Neutrophil (primary cell): ENCODE measurements around the gene PKM.
A peak's percentile ranks its signal among the peaks of the same experiment; 100 is the strongest.

Experiments
- H3K27ac ChIP-seq: fragments of 200-600 bp; sonication (generic); 2 replicates; pipeline ENCODE4 v1.5.1; 2016; ENCODE audit warnings: mild to moderate bottlenecking, moderate library complexity
- H3K27me3 ChIP-seq: fragments of 200-600 bp; sonication (generic); 2 replicates; pipeline ENCODE4 v1.6.0; 2016; ENCODE audit warnings: mild to moderate bottlenecking
- H3K36me3 ChIP-seq: fragments of 200-600 bp; sonication (generic); 2 replicates; pipeline ENCODE4 v1.5.1; 2017
- H3K4me1 ChIP-seq, 2 experiments: fragments of 200-600 bp in 1 of 2; sonication (generic) in 1 of 2; 1 replicate in 1 of 2; 2 replicates in 1 of 2; pipeline versions ENCODE4 v1.5.1 to v1.6.1; 2013 to 2016; ENCODE audit warnings: low read depth in 1 of 2, low read length in 1 of 2, mild to moderate bottlenecking in 1 of 2, moderate library complexity in 1 of 2; ENCODE audit not compliant: control insufficient read depth in 1 of 2, insufficient read depth in 1 of 2
- H3K4me3 ChIP-seq, 2 experiments: fragments of 200-600 bp in 1 of 2; sonication (generic) in 1 of 2; 1 replicate in 1 of 2; 2 replicates in 1 of 2; pipeline ENCODE4 v1.5.1; 2013 to 2016; ENCODE audit warnings: low read depth in 1 of 2, low read length in 1 of 2, mild to moderate bottlenecking in 1 of 2, moderate library complexity in 1 of 2
- H3K9me3 ChIP-seq: fragments of 200-600 bp; sonication (generic); 2 replicates; pipeline ENCODE4 v1.5.1; 2016
- TF ChIP-seq, protein P1 (sequence below): fragments of 200-600 bp; sonication (generic); IDR thresholded peaks from 2 replicates; pipeline ENCODE4 v1.5.1; 2016; ENCODE audit warnings: antibody characterized with exemption

PKM gene

DNA sequence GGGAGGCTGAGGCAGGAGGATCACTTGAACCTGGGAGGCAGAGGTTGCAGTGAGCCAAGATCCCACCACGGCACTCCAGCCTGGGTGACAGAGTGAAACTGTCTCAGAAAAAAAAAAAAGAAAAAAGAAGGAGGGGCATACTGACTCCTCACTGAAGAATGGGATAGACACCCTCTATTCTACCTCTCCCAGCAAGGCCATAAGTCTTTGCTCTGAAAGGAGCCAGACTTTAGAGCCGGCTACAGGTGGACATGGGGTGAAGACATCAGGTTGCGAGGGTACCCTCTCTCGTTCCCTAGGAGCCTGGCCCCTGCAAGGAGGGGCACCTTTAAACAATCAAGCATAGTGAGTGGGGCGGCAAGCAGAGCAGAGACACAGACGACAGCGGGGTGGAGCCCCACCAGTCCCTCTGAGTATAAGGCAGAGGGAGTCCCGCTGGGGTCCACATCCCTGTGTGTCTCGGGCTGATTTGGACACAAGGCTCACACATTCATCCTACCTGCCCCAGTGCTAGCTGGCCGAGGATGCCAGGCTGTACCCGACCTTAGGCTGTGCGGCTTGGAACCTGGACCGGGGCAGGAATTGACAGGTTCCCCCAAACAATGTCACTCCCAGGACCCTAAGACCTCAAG, 34.5 kb downstream of the PKM start:
- H3K9me3 ChIP-seq, result no peaks in the 10 kb centered on the region
- H3K27ac ChIP-seq, result no peak overlapping the region
- H3K27me3 ChIP-seq, result peaks cover 39% of the 10 kb centered on the region
- peaks cover 36% of the 10 kb centered on the region for H3K36me3 ChIP-seq
- no peak overlapping the region for H3K4me3 ChIP-seq
- H3K4me1 ChIP-seq, result peaks cover 24 to 25% of the 10 kb centered on the region in 2 experiments
- TF ChIP-seq, protein P1, sequence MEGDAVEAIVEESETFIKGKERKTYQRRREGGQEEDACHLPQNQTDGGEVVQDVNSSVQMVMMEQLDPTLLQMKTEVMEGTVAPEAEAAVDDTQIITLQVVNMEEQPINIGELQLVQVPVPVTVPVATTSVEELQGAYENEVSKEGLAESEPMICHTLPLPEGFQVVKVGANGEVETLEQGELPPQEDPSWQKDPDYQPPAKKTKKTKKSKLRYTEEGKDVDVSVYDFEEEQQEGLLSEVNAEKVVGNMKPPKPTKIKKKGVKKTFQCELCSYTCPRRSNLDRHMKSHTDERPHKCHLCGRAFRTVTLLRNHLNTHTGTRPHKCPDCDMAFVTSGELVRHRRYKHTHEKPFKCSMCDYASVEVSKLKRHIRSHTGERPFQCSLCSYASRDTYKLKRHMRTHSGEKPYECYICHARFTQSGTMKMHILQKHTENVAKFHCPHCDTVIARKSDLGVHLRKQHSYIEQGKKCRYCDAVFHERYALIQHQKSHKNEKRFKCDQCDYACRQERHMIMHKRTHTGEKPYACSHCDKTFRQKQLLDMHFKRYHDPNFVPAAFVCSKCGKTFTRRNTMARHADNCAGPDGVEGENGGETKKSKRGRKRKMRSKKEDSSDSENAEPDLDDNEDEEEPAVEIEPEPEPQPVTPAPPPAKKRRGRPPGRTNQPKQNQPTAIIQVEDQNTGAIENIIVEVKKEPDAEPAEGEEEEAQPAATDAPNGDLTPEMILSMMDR, result no peak

DNA sequence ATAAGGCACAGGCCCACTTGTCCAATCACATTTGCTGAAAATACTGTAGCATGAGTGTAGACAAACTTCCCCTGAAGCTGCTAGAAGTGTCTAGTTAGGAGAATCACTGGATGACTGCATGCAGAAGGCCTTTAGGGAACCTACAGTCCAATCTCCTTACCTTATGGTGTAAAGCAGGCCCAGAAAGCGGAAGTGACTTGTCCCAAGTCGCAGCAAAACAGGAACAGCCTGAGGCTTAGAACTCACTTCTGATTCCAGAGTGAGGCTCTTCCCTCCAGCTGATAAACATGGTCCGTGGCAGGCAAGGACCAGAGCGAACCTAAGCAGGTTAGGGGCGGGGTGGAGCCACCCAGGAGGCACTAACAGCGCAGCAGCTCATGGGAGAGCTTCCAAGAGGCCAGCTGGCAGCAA, 35.9 kb downstream of the PKM start:
- H3K9me3 ChIP-seq, result no peaks in the 10 kb centered on the region
- peak overlapping the region; percentile 25 to 36 for H3K4me3 ChIP-seq
- peaks cover 22% of the 10 kb centered on the region for H3K36me3 ChIP-seq
- H3K4me1 ChIP-seq, result peaks cover 24 to 25% of the 10 kb centered on the region in 2 experiments
- H3K27me3 ChIP-seq, result peaks cover 53% of the 10 kb centered on the region
- TF ChIP-seq, protein P1, result no peak
- H3K27ac ChIP-seq, result peak overlapping the region; percentile 73

DNA sequence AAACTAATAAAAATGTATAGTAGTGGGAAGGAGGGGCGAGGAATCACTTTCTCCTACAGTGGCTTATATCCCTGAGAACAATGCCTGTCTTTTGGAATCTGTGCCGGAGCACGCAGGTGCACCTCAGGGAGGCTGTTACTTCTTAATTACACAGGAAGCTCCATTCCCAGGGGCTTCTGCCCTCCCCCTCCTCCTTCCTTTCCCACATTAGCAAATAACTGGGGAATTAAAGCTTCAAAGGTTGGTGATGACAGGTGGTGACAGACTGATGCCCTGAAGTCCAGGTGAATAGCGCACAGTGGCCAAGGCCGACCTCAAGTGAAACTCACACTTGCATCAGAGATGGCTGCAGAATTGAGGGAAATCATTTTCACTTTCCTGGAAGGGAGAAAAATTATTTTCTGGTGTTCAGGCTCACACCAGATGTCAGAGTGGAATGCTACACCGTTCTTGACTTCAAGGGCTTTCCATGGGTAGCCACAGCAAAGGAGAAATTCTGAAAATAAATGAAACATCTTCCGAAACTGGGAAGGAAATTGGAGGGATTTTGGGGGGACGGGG, 37.1 kb downstream of the PKM start:
- Histone ChIP-seq H3K36me3 (peaks cover 10% of the 10 kb centered on the region), H3K27ac (no peak overlapping the region), H3K4me3 (no peak overlapping the region), H3K4me1 (peaks cover 24 to 25% of the 10 kb centered on the region in 2 experiments), H3K9me3 (no peaks in the 10 kb centered on the region), H3K27me3 (peaks cover 65% of the 10 kb centered on the region)
- TF ChIP-seq, protein P1, result no peak

DNA sequence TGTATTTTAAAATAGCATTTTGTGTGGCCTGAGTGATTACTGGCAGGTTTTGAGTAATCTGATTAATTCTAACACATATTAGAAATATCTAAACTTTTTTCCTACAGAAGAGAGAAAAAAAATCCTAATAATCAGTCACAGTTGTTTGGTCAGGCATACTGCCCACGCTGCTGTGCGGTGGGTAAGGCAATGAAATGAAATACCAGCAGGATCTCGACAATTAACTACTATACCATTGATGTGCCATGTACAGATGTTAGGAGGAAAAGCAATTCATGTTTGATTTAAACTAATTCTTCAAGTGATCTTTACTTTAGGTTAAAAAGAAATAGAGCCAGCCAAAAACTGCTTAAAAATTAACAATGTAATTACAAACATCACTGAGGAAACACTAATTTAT, 38.6 kb downstream of the PKM start:
- Histone ChIP-seq H3K4me3 (no peak overlapping the region), H3K9me3 (no peaks in the 10 kb centered on the region), H3K27ac (no peak overlapping the region), H3K4me1 (peaks cover 19 to 20% of the 10 kb centered on the region in 2 experiments), H3K36me3 (no peaks in the 10 kb centered on the region), H3K27me3 (peaks cover 64% of the 10 kb centered on the region)
- TF ChIP-seq, protein P1, result no peak

GRCh38 chr15:72189250-72189902, 41.6 kb downstream of the PKM start:
- H3K27me3 ChIP-seq, result peaks cover 78% of the 10 kb centered on the region
- H3K27ac ChIP-seq, result no peak overlapping the region
- no peak overlapping the region for H3K4me3 ChIP-seq
- no peaks in the 10 kb centered on the region for H3K36me3 ChIP-seq
- H3K9me3 ChIP-seq, result no peaks in the 10 kb centered on the region
- TF ChIP-seq, protein P1, result no peak
- no peaks in the 10 kb centered on the region for H3K4me1 ChIP-seq
